ENCODE results near the gene RREB1.

The RREB1 gene, protein sequence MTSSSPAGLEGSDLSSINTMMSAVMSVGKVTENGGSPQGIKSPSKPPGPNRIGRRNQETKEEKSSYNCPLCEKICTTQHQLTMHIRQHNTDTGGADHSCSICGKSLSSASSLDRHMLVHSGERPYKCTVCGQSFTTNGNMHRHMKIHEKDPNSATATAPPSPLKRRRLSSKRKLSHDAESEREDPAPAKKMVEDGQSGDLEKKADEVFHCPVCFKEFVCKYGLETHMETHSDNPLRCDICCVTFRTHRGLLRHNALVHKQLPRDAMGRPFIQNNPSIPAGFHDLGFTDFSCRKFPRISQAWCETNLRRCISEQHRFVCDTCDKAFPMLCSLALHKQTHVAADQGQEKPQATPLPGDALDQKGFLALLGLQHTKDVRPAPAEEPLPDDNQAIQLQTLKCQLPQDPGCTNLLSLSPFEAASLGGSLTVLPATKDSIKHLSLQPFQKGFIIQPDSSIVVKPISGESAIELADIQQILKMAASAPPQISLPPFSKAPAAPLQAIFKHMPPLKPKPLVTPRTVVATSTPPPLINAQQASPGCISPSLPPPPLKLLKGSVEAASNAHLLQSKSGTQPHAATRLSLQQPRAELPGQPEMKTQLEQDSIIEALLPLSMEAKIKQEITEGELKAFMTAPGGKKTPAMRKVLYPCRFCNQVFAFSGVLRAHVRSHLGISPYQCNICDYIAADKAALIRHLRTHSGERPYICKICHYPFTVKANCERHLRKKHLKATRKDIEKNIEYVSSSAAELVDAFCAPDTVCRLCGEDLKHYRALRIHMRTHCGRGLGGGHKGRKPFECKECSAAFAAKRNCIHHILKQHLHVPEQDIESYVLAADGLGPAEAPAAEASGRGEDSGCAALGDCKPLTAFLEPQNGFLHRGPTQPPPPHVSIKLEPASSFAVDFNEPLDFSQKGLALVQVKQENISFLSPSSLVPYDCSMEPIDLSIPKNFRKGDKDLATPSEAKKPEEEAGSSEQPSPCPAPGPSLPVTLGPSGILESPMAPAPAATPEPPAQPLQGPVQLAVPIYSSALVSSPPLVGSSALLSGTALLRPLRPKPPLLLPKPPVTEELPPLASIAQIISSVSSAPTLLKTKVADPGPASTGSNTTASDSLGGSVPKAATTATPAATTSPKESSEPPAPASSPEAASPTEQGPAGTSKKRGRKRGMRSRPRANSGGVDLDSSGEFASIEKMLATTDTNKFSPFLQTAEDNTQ (N-terminal part only)

DNA sequence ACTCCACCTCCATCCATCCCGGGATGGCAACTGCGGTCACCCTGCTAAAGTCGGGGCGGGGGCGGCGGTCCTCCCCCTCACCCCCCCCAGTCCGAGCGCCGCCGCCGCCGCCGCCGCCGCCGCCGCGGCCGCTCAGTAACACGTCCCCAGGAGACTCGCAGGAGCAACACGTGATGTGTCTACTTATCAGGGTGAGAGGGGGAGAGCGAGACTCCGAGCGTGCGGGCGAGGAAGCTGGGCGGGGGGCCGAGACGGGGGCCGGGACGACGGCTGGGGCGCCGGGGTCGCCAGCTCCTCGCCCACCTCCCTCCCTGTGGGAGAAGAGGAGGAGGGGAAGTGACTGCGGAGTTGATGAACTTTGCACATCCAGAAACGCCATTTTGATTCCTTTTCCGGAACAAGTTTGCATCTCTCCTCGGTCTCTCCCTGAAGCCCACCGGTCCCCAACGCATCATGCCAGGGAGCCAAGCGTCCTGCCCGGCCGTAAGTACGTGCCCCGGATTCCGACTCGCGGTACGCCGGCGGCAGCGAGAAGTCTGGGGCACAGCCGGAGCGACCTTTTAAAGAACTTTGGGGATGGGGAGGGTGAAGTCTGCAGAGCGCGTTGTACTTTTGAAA lies at the start of gene RREB1:
RREB1 (plus strand) TSS at position 384 of the 618 bp plus-strand sequence. CDS start 73,951 bp downstream, outside the sequence.
- no peak for DNase-seq

DNA sequence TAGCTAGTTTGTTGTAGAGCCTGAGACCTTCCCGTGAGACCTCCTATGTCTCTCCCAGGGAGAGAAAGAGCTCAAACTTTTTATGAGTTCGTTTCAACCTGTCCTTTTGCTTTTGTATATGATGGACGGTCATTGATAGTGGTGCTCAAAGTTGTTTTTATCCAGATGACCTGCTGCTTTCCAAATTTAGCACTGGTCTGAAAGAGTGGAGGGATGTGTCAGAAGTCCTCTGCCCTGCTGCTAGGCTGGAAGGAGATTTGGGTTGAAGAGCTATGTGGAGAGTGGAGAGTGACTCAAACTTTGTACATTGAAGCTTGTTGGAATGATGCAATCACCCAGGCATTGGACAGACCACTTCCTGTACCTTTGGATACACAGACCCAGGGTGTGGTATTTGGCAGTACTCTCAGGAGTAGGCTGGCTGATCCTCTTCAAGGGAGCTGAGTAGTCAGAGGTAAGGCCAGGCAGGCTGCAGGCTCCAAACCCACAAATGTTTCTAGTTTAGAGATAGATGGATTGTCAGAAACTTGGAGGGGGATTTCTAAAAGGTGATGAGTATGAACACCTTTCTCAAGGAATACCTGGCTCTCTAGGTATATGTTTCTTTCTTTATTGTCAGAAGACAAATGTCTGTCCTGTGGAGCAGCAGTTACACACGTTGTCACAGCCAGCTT lies 49.4 kb upstream of the RREB1 start:
- no peak for DNase-seq

DNA sequence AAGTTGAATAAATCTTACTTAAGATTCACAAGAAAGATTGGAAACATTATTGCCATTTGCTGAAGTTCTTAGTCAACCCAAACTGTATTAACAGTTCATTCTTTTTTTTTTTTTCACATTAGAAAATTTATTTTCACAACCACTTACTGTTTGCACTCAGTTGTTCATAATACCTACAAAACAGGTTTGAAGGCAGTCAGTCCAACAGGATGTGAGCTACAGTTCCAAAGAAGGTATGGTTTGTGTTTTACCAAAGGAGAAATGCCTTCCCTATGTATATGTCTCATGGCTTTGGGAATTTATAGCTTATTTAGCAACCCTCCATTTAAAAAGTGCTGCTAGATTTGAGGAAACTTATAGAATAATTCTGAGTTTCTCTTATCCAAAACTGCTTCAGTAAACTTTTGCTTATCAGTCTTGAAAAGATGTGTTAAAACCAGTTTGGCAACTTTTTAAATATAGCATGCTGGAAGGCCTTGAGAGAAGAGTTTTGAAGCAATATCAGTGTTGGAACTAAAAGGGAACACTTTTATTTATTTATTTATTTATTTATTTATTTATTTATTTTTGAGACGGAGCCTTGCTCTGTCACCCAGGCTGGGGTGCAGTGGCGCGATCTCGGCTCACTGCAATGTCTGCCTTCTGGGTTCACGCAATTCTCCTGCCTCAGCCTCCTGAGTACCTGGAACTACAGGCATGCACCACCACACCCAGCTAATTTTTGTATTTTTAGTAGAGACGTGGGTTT lies 46.8 kb upstream of the RREB1 start:
- no peak for DNase-seq

DNA sequence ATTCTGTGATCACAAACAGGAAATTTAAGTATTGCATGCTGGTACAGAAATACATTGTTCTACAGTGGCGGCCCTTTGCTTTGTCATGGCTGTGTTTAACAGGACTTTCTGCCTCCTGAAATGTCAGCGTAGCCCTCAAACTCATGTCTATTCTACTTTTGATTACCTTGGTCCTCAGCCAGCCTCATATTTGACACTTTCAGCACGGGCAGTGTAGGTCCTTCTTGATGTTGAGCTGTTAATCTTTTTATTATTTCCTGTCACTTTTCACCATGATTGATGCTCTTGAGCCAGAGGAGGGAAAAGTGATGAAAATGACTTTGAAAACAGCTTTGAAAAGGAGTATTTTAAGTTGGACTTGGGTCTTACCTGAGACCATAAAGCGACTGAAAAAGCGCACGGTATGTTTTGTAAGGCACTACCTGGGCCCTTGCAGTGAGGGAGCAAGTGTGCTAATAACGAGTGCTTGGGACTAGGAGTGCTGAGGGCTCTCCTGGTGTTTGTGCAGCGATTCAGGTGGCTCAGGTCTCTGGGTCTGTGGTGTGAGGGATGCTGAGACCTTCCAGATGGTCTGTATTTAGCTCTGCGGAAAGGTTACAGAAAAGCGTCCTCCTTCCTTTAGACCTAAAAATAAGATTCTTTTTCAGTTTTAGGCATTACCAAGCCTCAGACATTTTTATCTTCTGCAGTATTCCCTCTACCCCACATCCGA lies 45.2 kb upstream of the RREB1 start:
- peak; percentile 1 for DNase-seq

DNA sequence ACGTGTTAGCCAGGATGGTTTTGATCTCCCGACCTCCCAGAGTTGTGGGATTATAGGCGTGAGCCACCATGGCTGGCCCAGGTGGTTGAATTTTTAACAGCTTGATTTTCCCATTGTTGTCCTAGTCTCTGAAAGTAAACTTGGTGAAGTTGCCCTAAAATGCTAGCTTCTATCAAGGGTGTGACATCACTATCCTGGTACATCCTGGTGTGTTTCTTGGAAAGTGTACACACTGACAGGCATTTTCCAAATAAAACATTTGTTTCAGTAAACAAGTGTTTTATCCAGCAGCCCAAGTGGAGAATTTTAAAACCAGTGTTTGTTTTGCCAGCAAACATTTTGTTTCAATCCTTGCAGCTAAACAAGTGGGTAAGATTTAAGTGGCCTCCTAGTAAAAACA lies 40.5 kb upstream of the RREB1 start:
- no peak for DNase-seq

DNA sequence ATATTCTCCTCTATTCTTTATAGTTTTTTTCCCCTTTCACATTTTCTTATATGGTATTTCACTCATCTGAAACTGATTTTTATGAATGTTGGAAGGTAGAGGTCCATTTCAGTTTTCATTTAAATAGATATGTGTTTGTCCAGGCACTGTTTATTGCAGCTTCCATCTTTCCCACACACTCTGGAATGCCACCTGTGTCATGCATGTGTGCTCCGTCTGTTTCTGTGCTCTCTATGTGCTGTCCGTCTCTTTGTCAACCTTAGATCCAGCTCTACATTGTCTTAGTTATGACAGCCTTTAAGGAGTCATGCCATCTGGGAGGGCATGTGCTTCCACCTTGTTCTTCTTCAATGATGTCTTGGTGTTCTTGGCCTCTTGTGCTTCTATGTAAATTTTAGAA lies 36.4 kb upstream of the RREB1 start:
- DNase-seq: no peak

DNA sequence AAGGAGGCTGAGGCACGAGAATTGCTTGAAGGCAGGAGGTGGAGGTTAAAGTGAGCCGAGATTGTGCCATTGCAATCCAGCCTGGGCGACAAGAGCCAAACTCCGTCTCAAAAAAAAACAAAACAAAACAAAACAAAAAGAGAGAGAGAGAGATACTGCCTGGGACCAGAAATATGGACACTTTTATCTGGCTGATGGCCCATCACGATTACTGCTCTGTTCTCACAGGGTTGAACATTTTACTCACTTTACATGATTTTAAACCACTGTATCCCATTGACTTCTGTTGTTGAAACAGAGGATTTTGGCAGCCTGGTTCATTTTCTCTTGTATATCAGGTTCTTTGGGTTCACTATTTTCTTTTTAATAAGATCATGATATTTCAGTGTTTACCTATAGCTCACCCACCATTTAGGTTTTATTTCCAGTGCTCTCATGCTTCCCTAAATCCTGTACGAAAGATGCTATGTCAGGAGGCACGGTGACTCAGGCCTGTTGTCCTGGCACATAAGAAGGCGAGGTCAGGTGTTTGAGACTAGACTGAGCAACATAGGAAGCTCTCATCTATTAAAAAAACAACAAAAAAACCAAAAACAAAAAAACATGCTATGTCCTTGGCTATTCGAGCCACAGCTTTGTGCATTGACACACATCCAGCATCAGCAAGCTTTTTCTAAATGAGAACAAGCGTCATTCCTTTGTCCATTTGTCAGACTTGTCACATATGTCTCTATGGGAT lies 34.5 kb upstream of the RREB1 start:
- no peak for DNase-seq

DNA sequence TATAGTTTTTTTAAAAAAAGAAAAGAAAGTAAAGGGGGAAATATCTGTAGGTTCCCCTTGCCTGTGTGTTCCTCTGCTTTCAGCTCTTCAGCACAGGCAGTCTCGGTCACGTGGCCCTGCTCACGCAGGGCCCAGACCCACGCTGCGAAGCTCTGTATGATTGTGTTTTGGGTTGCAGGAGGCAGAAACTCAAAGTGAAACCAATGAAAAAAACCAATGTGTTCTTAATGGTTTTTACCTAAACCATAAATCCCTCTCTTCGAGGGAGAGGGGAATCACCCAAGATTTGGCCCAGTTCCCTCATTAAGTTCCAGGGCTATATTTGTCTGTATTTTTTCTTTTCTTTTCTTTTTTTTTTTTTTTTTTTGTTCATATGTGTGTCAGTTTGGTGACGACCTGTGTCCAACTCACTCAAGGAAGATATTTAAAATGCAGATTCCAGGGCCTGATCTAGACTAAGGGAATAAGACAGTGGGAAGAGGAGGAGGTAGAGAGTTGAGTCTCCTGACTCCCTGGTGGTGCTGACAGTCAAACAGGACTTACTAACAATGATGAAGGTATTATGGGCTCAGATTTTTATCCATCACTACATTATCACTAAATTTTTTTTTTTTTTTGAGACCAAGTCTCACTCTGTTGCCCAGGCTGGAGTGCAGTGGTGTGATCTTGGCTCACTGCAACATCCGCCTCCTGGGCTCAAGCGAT lies 33.8 kb upstream of the RREB1 start:
- DNase-seq: no peak

DNA sequence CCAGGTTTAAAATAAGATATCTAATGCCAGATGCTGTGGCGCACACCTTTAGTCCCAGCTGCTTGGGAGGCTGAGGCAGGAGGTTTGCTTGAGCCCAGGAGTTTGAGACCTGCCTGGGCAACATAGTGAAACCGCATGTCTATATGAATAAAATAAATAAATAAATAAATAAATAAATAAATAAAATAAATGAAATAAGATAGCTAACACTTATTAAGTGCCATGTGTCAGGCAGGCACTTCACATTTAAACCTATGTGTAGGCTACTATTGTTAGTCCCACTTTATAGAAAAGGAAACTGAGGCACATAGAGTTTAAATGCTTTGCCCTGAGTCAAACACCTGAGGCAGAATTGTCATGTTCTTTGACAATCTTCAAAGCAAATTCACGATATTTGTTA lies 32.9 kb upstream of the RREB1 start:
- DNase-seq: no peak

DNA sequence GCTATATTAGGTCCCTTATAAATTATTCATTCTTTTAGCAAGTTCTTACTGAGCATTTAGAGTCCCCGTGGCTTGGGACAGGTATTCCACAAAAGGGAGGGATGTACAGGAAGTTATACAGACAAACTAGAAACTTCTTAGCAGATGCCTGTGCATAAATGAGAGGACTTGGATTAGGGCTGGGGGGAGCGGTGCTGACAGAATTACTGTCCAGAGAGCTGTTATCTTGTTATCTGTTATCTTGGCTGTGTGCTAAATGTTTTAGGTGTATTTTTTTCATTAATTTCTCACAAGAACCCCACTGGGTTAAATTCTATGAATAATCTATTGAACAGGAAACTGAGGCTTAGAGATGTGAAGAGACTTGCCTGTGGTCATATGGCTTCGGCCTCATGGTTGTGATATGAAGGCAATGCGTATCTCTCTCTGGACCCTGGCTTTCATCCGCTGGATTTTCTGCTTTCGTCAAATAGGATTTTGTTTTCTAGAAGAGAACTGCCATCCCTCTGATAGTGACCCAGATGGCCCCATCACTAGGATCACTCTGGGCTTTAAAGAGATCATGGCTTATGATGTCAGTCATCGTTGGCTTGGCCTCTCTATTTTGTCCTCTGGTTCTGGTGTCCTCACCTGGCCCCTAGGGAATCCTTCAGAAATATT lies 32.3 kb upstream of the RREB1 start:
- no peak for DNase-seq

DNA sequence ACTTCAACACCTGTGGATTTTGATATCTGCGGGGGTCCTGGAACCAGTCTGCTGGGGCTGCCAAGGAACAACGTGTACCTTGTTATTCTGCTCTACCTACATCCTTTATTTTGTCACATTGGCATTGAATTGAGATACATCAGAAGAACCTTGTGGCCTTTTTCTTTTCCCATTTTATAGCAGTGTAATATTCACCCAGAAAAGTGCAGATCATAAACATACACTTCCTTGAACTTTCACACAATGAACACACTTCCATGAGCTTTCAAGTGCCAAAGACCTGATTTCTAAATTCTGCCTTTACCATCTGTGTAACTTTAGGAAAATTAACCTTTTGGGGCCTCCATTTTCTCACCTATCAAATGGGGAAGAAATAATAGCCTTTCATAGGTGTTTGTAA lies 29.9 kb upstream of the RREB1 start:
- no peak for DNase-seq

DNA sequence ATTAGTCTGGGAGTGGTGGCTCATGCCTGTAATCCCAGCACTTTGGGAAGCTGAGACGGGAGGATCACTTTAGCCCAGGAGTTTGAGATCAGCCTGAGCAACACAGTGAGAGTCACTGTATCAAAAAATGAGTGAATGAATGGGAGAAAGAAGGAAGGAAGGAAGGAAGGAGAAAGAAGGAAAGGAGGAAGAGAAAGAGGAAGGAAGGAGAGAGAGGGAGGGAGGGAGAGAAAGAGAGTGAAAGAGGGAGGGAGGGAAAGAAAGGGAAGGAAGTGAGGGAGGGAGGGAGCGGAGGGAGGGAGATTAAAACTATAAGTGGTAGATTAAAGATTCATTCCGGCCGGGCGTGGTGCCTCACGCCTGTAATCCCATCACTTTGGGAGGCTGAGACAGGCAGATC lies 28.9 kb upstream of the RREB1 start:
- DNase-seq: no peak

DNA sequence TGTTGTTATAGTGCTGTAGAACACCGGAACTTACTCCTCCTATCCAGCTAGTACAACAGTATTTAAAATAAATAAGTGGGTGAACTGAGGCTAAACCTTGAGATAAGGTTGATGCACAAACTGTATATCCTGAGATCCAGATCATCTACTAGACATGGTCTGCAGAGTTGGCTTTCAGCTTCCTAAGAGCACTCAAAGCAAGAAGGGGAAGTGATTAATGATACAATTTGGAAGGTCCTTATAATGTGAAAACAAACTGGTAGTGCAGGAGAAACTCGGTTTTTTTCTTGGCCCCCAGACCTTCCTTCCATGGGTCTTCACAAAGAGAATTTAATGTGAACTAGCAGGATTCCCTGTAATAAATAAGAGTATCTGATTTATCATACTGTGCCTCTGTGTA lies 27.4 kb upstream of the RREB1 start:
- DNase-seq: no peak

DNA sequence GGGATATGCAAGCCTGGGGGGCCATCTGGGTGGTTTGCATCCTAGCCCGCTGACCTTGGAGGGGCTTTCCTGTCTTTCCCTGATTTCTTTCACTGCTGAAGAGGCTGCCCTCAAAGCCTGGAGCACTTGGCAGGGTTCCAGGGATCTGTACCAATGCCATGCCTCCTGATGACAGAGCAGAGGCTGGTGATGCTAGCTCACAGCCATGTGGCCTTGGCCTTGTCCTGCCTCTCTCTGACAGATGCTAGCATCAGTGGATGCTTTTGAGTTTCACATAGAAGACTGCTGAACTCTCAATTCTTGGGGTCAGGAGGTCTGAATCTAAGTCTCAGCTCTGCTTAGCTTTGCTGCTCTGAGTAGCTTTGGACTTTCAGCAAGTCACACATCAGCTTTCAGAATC lies 21.9 kb upstream of the RREB1 start:
- peak; percentile 68 for DNase-seq

DNA sequence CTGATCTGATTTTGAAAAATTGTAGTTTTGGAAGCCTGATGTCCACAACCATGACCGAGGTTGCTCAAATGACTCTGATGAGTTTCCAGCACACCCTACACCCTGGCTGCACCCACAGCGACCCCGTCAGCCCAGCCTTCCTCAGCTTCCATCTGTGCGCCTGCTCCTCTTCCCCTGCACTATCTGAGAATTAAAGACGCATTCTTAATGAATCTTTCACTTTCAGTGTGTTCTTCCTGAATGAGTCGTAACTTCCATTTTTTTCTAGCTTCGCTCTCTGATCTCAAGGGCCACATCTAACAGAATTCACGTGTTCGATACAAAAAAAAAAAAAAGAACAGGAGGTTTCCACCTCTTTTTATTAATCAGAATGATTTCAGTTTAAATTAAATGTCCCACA lies 21.3 kb upstream of the RREB1 start:
- DNase-seq: no peak

DNA sequence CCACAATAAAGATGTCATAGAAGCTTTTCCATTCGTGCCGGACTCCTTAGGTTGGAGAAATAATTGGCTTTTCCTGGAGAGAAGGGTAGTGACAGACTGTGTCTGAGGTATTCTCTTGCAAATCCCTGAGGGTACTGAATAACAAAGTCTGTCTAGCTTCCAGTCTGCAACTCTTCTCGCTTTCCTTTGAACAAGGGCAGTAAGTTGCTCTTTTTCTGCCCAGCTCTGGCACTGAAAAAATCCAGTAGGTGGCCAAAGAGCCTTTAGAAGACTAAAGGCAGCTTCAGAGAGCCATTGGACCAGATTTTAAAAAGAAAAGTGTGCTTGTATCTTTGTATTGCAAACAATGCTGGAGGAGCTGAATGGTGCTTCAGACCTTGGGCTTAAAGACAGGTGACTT lies 20.7 kb upstream of the RREB1 start:
- no peak for DNase-seq

DNA sequence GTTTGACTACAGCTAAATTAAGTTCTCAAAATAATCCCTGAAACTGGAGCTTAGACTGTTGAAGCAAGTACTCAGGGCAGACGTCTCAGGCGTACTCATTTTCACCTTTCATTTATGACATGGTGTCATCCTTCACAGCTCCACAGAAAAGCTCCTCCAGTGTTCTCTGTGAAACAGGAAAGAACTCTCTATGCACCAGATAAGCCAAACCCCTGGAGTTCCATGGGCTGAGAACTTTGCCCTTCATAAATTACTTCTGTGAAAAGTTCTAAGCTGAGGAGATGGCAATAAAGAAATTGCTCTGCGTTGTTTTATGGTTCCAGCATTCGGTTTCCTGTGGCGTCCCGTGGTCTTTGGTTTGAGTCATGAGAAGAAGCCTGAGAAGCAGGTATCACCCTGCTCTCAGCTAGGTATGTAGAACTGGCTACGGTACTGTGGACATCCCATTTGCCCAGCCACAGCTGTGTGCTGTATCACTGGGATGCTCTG lies 20.2 kb upstream of the RREB1 start:
- DNase-seq: no peak

DNA sequence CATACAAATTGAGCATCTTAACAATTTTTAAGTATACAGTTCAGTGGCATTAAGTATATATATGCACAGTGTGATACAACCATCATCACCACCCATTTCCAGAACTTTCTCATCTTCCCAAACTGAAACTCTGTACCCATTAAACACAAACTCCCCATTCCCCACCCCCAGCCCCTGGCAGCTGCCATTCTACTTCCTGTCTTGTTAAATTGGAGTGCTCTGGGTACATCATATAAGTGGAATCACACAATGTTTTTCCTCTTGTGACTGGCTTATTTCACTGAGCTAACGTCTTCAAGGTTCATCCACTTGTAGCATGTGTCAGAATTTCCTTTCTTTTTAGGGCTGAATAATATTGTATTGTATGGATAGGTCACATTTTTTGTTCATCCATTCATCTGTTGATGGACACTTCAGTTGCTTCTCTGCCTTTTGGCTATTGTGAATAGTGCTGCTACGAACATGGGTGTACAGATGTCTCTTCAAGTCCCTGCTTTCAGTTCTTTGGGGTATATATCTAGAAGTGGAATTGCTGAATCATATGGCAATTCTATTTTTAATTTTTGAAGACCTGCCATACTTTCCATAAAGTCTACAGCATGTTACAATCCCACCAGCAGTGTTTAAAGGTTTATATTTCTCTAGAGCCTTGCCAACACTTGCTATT lies 19.6 kb upstream of the RREB1 start:
- DNase-seq: no peak

All from NCI-H1105 (cell line).